Inferior parietal cortex (tissue), 1 donor: ENCODE results near the gene HSPA14.
"Not testable (repeated sequence)": the region's sequence is repeated elsewhere in the genome, so short reads cannot be mapped to it uniquely, and the experiment has no call there.

ENCODE experiments used
- DNase-seq: peaks from one replicate; pipeline ENCODE4 v3.0.0-alpha.2; 2016; ENCODE audit errors: extremely low spot score

The HSPA14 gene, protein sequence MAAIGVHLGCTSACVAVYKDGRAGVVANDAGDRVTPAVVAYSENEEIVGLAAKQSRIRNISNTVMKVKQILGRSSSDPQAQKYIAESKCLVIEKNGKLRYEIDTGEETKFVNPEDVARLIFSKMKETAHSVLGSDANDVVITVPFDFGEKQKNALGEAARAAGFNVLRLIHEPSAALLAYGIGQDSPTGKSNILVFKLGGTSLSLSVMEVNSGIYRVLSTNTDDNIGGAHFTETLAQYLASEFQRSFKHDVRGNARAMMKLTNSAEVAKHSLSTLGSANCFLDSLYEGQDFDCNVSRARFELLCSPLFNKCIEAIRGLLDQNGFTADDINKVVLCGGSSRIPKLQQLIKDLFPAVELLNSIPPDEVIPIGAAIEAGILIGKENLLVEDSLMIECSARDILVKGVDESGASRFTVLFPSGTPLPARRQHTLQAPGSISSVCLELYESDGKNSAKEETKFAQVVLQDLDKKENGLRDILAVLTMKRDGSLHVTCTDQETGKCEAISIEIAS

DNA sequence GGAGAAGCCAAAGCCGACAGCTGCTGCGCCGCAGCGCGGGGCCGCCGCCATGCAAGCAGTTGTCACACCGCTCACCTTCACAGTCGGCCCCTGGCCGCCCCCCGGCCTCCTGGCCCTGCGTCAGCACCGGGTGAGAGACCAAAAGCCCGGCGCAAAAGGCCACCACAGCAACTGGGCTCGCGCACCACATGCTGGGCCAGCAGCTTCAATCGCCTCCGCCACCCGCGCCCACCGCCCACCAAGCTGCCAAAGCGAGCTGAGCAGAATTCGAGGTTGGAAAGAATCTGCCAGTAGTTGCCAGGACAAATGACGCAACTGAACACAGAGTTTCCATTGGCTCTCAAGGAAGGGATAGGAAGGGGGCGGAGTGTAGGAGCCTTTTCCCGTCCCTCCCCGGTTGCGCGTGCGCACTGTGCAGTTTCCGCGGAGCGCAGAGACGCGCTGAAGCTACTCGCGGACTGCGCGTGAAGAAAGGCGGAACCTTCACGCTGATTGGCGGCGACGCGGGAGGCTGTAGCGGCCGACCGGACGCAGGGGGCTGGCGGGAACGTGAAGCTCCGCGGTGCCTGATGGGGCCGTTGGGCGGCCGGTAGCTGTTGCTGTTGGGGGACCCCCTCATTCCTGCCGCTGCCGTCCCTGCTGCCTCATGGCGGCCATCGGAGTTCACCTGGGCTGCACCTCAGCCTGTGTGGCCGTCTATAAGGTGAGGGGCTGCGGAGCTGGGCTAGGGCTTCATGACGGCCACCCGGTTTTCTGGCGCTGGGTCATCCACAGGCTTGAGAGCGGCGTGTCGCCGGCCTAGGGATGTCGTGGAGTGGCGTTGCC lies at the start of gene HSPA14, which contains the start of the genes CDNF and MSANTD7:
Gene HSPA14, plus strand, starts transcription at position 550 of the 825 bp plus-strand sequence. Its CDS starts 97 bp downstream, at position 647.
Gene CDNF, minus strand, starts transcription at position 281 of the 825 bp plus-strand sequence. Its CDS starts 91 bp downstream, at position 190.
Gene MSANTD7, plus strand, starts transcription at position 550 of the 825 bp plus-strand sequence. CDS start 3,979 bp downstream, outside the sequence.
- peak; percentile 100 for DNase-seq

DNA sequence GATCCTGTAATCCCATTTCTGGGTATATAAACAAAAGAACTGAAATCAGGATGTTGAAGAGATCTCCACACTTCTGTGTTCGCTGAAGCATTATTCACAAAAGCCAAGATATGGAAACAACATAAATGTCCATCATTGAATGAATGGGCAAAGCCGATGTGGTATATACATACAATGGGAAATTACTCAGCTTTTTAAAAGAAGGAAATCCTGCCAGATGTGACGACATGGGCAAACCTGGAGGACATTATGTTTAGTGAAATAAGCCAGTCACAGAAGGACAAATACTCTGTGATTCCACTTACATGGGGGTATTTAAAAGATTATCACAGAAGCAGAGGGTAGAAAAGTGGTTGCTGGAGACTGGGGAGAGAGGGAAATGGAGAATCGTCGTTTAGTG lies 39.5 kb upstream of the HSPA14 start:
- no peak for DNase-seq

DNA sequence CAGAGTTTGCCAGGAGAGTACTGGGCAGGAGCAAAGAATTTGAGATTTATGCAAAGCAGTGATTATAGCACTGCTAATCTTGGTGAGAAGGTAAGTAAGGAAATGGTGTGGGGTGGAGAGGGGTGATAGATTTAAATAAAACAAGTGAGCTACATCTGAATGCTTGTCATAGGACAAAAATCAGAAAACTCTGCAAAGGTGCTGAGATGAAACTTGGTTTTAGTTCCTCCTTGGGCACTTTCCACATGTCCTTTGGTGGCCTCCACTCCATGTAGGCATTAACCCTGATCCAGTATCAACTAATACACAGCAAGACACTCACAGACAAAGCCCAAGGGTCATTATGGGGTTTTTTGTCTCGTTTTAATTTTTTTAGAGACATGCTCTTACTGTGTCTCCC lies 37.7 kb upstream of the HSPA14 start:
- DNase-seq: no peak

DNA sequence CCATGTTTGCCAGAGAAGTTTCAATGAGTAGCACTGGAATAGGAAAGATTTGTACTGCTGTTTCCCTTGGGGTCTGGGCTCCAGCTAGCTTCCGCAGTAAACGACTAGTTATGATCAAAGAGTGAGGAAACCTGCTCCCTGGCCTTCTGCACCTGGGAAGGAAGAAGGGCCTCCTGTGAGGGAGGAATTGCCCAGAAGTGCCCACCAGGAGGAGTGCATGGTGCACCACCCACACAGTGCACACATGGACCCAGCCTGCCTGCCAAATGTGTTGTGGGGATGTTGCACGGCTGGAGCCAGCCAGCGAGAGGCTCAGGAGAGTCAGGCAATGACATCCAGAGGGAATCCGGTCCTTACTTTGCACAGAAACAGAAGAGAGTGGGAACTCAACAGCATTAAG lies 36.4 kb upstream of the HSPA14 start:
- no peak for DNase-seq

DNA sequence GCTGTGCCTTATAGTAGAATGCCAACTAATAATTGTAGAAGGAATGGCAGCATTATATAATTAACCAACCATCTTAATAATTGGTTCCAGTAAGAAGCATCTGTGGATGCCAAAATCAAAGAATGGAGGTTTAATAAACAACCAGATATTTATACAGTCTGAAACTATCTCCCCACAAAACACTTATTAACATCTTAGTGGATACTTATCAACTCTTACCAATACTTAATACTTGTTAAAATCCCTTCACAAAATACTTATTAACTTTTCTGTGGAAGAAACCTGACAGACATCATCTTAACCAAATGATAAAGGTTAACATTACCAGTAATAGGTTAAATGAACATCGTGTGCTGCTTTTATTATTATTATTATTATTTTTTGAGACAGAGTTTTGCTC lies 34.3 kb upstream of the HSPA14 start:
- no peak for DNase-seq

DNA sequence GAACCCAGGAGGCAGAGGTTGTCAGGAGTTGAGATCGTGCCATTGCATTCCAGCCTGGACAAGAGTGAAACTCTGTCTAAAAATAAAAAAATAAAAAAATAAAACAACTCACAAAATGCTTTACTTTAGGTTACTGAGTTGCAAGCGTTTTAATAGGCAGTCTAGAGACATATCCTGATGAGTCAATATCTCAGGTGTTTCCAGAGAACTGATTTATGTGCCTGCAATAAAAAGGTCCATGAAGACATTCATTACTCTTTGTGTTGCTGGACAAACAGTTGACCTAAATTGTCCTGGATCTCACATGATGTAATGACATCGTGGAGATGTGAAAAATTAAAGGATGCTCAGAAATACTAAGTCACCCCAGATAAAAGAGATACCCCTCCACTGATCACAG lies 31.8 kb upstream of the HSPA14 start:
- DNase-seq: no peak

DNA sequence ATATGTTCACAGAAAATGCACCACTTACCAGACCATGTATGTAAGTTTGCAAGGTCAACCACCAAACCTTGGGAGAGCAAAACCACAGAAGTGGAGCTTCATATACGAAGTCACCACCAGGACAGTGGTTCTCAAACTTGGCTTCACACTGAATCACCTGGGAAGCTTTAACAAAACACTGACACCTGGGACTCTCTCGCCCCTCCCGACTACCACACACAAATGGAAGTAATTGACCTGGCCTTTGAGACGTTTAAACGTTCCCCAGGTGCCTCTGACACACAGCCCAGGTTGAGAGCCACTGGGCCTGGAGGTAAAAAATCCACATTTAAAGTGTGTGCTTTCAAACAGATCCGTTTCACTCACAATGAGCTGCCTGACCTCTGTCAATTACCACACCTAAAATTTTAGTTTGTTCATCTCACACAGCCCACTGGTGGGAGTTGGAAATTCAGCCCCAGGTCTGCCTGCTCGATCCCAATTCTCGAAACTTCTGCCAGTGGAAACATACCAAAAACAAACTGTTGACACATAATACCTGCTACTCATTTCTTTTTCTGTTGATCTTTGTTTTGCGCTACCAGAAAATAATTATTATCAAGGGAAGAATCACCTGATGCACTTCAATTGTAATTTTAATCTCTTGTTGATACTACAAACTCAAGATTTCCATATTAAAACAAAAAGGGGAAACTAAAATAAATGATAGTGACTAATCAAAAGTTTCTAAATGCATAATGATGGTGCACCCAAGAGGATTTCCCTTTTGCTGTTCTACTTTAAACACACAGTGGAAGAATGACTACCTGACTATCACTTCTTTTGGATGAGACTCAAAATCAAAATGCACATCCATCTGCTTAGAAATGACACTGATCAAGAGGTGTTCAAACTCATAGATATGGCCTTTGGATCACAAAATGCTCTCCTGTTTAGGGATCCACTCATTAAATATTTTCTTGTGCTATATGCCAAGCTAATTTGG lies 26.8 kb upstream of the HSPA14 start:
- no peak for DNase-seq

DNA sequence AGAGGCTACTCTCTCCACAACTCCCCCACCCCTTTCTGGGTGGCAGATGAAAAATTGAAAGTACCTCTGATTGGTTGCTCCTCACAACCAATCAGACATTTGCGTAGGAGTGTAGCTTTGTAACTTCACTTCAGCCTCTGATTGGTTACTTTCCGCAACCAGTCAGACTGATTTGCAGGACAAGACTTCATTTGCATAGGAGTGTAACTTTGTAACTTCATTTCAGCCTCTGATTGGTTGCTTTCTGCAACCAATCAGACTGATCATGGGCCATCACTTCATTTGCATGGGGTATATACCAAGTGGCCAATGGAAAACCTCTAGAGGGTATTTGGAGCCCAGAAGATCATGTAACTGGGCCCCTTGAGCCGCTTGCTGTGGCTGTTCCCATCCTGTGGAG lies 25.8 kb upstream of the HSPA14 start:
- DNase-seq: no peak

DNA sequence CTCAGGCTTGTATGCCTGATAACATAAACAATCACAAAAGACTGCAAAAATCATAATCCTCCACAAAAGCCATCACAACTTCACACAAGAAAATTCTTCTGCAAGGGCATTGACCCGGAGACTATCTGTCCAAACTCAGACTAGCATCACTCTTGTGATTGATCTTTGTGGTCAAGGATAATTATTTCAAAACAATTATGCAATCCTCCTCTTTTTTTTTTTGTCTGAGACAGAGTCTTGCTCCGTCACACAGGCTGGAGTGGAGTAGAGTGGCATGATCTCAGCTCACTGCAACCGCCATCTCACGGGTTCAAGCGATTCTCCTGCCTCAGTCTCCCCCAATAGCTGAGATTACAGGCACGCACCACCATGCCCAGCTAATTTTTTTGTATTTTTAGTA lies 22.4 kb upstream of the HSPA14 start:
- DNase-seq: no peak

DNA sequence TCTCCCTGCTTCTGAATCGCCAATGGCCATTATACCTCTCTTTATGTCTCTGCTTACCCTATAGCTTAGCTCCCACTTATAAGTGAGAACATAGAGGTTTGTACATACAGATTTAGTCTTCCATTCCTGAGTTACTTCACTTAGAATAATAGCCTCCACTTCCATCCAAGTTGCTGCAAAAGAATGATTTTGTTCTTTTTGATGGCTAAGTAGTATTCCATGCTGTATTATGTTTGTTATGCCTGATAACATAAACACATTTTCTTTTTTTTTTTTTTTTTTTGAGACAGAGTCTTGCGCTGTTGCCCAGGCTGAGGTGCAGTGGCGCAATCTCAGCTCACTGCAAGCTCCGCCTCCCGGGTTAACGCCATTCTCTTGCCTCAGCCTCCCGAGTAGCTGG lies 21.4 kb upstream of the HSPA14 start:
- DNase-seq: not testable (repeated sequence)

DNA sequence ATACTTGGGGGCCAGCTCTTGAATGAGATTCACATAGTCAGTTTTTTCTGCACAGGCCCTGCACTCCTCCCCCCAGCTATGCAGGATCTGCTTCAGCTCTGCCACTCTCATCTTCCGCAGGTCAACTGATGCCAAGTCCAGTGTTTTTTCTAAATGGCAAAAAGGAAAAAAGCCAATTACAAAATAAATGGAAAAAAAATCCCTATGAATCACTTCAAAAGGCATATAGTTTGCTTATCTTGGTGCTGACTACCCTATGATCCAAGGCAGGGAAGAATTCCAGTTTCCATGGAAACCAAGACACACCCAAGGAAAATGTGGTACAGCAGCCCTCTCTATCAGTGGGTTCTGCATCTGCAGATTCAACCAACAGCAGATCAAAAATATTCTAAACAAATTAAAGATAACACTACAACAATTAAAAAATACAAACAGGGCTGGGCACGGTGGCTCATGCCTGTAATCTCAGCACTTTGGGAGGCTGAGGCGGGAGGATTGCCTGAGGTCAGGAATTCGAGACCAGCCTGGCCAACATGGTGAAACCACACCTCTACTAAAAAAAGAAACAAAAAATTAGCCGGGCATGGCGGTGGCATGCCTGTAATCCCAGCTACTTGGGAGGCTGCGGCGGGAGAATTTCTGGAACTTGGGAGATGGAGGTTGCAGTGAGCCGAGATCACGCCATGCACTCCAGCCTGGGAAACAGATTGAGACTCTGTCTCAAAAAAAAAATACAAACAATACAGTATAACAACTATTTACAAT lies 17.9 kb upstream of the HSPA14 start:
- DNase-seq: no peak

DNA sequence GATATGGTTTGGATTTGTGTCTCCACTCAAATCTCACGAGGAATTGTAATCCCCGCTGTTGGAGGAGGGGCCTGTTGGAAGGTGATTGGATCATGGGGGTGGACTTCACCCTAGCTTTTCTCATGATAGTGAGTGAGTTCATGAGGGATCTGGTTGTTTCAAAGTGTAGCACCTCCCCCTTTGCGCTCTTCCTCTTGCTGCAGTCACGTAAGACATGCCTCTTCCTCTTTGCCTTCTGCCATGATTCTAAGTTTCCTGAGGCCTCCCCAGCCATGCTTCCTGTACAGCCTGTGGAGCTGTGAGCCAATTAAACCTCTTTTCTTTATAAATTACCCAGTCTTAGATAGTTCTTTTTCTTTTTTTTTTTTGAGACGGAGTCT lies 17.3 kb upstream of the HSPA14 start:
- no peak for DNase-seq

DNA sequence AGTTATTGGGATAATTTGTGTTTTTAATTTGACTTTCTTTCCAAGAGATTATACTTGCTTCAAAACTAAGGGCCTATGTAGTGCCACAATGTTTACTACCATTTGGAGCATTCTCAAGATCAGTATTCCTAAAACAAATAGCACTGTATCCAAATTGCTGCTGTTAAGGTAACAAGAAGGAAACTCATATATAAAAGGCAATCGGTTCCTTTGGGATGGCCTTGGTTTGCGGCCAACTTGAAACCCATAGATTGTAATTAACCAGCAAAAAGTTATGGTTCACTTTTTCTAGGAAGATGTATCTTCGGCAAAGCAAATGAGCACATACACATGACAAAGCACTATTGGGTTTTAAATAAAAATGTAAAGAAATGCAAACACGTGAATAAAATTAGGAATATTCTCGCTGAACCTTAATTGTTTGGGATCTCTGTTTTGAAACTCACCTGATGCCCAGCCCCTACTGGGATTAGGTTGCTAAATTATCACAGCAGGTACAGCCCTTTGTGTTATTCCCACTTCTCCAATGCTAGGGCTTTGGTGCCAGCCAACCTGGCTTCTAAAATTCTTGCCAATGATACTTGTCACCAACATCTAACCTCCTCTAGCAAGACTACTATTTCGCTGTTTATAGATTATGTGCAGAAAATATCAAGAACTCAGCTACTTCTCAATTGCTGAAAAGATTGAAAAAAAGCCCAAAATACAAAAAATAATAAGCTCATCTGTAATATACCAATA lies 16.3 kb upstream of the HSPA14 start:
- no peak for DNase-seq

DNA sequence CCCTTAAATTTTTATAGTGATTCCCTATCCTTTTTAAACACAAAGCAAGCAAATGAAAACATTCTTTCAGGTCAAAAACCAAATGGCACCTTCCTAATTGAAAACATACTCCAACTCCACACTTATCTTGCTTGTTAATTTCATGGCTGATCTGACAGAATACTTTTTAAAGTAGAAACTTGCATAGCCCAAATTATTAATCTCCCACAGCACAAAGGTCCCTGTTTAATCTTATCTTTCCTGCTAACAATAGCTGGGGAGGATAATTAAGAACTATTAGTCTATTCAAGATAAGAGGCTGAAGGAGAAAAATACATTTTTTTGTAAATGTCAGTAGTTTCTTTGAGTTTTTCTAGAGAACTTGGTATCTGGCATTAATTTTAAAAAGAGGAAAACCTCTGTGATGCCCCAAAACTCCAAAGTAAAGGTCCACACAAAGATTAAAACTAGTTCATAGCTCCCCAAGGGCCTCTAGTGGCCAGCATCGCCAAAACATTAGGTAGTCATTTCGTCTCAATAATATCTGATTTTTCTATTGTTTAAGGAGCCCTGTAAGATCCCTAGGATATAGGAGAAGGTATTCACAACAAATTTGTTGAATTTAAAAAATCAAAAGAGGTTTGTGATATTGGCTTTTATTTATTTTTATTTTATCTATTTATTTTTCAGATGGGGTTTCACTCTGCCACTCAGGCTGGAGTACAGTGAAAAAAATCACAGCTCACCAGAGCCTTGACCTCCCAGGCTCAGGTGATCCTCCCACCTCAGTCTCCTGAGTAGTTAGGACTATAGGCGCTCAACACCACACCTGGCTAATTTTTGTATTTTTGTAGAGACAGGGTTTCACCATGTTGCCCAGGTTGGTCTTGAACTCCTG lies 15.0 kb upstream of the HSPA14 start:
- peak; percentile 78 for DNase-seq

DNA sequence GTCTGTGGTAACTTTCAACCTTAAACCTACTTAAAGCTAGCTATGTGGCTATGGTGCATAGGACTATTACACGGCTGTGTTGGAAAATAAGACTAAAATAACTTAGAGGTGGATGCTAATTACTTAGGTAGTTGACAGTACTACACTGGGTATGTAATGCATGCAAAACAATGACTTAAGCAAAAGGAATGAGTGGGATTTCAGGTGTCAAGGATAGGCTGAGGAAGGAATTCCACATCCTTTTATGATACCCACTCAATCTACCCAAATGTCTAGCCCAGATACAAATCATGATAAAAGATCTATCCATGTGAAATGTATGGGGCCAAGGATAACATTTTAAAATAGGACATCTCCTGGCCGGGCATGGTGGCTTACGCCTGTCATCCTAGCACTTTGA lies 14.1 kb upstream of the HSPA14 start:
- no peak for DNase-seq

DNA sequence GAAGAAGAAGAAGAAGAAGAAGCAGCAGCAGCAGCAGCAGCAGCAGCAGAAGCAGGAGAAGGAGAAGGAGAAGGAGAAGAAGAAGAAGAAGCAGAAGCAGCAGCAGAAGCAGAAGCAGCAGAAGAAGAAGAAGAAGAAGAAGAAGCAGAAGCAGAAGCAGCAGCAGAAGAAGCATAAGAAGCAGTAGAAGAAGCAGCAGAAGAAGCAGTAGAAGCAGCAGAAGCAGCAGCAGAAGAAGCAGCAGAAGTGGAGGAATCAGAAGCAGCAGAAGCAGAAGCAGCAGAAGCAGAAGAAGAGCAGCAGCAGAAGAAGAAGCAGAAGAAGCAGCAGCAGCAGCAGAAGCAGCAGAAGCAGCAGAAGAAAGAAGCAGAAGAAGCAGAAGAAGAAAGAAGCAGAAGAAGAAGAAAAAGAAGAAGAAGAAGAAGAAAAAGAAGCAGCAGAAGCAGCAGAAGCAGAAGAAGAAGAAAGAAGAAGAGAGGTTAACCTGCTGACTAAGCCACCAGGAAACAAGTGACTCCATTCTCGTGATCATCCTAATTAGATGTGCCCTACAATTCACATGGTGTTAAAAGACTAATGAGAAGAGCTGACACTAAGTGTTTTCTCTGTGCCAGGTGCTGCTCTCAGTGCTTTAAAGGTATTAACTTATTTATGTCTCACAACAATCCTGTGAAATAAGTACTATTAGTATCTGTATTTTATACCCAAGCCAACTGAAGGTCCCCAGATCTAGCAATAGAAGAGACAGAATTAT lies 11.9 kb upstream of the HSPA14 start:
- no peak for DNase-seq

DNA sequence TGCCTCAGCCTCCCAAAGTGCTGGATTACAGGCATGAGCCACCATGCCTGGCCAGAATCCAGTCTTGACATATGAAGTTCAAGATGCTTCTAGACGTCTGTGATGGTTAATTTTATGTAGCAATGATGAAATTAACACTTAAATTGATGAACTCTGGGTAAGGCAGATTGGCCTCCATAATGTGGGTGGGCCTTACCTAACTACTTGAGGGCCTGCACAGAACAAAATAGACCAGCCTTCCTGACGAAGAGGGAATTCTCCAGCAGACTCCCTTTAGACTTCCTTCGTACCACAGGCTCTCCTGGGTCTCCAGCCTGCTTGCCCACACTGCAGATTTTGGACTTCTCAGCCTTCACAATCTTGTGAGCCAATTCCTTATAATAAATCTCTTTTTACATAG lies 5.0 kb upstream of the HSPA14 start:
- DNase-seq: no peak

DNA sequence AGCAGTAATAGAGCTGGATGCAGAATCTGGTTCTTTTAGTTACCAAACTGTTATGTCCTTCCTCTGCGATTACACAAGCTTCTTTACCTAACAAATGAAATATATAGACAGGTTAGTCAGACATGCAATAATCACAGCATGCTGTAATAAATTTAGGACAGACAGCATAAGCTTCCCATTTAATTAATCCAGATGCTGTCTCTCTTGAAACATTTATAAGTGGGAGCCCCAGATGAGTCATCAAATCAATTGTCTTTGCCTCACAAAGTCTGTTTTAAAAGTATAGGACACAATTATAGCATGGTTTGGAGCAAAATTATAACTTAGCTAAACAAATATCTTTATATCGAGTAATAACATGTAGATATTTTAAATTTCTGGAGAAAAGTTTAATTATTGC lies 1.9 kb upstream of the HSPA14 start:
- no peak for DNase-seq
